Uterus (tissue), 4 donors: ENCODE measurements around the gene HINT3. TPM values are rescaled to one million over a fixed set of nuclear protein-coding genes. Genes with fewer than 3 reads are reported as not detected.

Experiments
- DNase-seq, 2 donors: peaks; one replicate each; pipeline ENCODE4 v3.0.0-alpha.2; 2019 to 2020
- H3K27ac ChIP-seq, 2 donors: fragments of 200-600 bp; sonication (generic); 1 replicate in 1 of 2; 2 replicates in 1 of 2; pipeline ENCODE4 v1.5.1; 2016 to 2018
- H3K27me3 ChIP-seq, 2 donors: fragments of 200-600 bp; sonication (generic); one replicate each; pipeline ENCODE4 v1.5.1; 2018 to 2019; ENCODE audit warnings: control low read depth in 1 of 2
- H3K36me3 ChIP-seq, 2 donors: fragments of 200-600 bp; sonication (generic); one replicate each; pipeline ENCODE4 v1.5.1; 2019; ENCODE audit warnings: control low read depth in 1 of 2
- H3K4me1 ChIP-seq, 2 donors: fragments of 200-600 bp; sonication (generic); one replicate each; pipeline ENCODE4 v1.5.1; 2018 to 2019; ENCODE audit warnings: control low read depth in 1 of 2
- H3K4me3 ChIP-seq, 2 donors: fragments of 200-600 bp; sonication (generic); 1 replicate in 1 of 2; 2 replicates in 1 of 2; pipeline ENCODE4 v1.5.1; 2018 to 2019; ENCODE audit warnings: mild to moderate bottlenecking in 1 of 2
- H3K9me3 ChIP-seq, 2 donors: fragments of 200-600 bp; sonication (generic); one replicate each; pipeline ENCODE4 v1.5.1; 2019; ENCODE audit warnings: control low read depth in 1 of 2
- CTCF ChIP-seq, 4 experiments: fragments of 200-600 bp in 2 of 4; fragments of 450-650 bp in 2 of 4; sonication (generic) in 2 of 4; IDR thresholded peaks; one replicate each; pipeline ENCODE4 v1.5.1; 2016 to 2019; ENCODE audit warnings: antibody characterized with exemption in 4 of 4, mild to moderate bottlenecking in 2 of 4, moderate library complexity in 1 of 4
- POLR2A ChIP-seq, 2 donors: fragments of 450-650 bp; IDR thresholded peaks; one replicate each; pipeline ENCODE4 v1.6.1; 2016; ENCODE audit warnings: antibody characterized with exemption in 2 of 2, mild to moderate bottlenecking in 1 of 2, moderate library complexity in 1 of 2
- intact Hi-C: fragments of 100-400 bp; cut with DNase I; formaldehyde crosslinking; loops from one replicate; pipeline ENCODE4 v1.15.1; 2023; ENCODE audit warnings: low total_unique reads
- small RNA-seq: library from RNA; depleted of rRNA; stranded (forward); fragments of <200 nt; gene quantifications from one replicate; pipeline ENCODE3, GENCODE V24; 2016
- total RNA-seq, 4 donors: library from RNA; depleted of rRNA in 3 of 4; stranded (reverse); fragments of >200 nt in 3 of 4; gene quantifications; one replicate each; pipeline versions ENCODE4 v1.1.0 to v1.2.4, GENCODE V29; 2014 to 2023
- donor health status: DM: yes; HTN: yes; CAD: no.

HINT3 gene
- total RNA-seq, 4 donors from 2014 or later: 13.1 to 49.3 (median 23.1) TPM

- no peak overlapping the region for H3K4me3 ChIP-seq
- no peaks in the 10 kb centered on the region for H3K4me1 ChIP-seq
- DNase-seq: no peak
- no peaks in the 10 kb centered on the region for H3K36me3 ChIP-seq
- H3K27me3 ChIP-seq: no peaks in the 10 kb centered on the region
- TF ChIP-seq POLR2A (IDR thresholded peaks at IDR 0.05): no peak
- no peak for TF ChIP-seq CTCF (IDR thresholded peaks at IDR 0.05)
- intact Hi-C loops: no loop called here
- no peaks in the 10 kb centered on the region for H3K9me3 ChIP-seq
- H3K27ac ChIP-seq: peak overlapping the region; percentile 11 to 40
Observed at GRCh38 chr6:126027601-126028000, 71.0 kb downstream of the HINT3 start.

Small RNA genes within 50 kb of the gene (small RNA-seq; reads per million reads assigned to genes)
- not detected for gene RNA5SP216

Other genes starting within 250 kb of the HINT3 start
- gene HEY2, start 207.1 kb upstream of the HINT3 start, total RNA-seq: 1 to 10 TPM in 3 of 4 donors, under 1 TPM in 1; under 0.01 to 9.3 (median 6.9) TPM
- 10 to 100 TPM; 17.9 to 72.8 (median 40.6) TPM for gene NCOA7, start 165.8 kb upstream of the HINT3 start, total RNA-seq
- 10 to 100 TPM; 21.5 to 69.2 (median 47.8) TPM for gene TRMT11, start 29.8 kb downstream of the HINT3 start, total RNA-seq